IMR-90 (cell line): ENCODE data around the gene RPH3AL.

ENCODE experiments used
- BHLHE40 ChIP-seq: fragments of 150-350 bp; IDR thresholded peaks from 2 replicates; pipeline ENCODE4 v1.6.1; 2016; ENCODE audit warnings: mild to moderate bottlenecking, low read depth, low read length
- CEBPB ChIP-seq: IDR thresholded peaks from 2 replicates; pipeline ENCODE4 v1.6.1; 2012; ENCODE audit warnings: low read depth, low read length, improper control_type of control experiment
- CHD1 ChIP-seq: IDR thresholded peaks from 2 replicates; pipeline ENCODE4 v1.6.1; 2012; ENCODE audit warnings: low read depth, low read length, improper control_type of control experiment
- CTCF ChIP-seq: conservative IDR thresholded peaks from 2 replicates; pipeline ENCODE4 v1.5.1; 2012; ENCODE audit warnings: mild to moderate bottlenecking, low read depth, low read length, improper control_type of control experiment
- ELK1 ChIP-seq: fragments of 150-350 bp; IDR thresholded peaks from 2 replicates; pipeline ENCODE4 v1.6.1; 2016; ENCODE audit warnings: low read depth, mild to moderate bottlenecking, low read length, moderate library complexity, borderline replicate concordance
- MAFK ChIP-seq: IDR thresholded peaks from 2 replicates; pipeline ENCODE4 v1.6.1; 2012; ENCODE audit warnings: low read depth, low read length, improper control_type of control experiment
- MAZ ChIP-seq: IDR thresholded peaks from 2 replicates; pipeline ENCODE4 v1.6.1; 2012; ENCODE audit warnings: low read depth, mild to moderate bottlenecking, low read length, improper control_type of control experiment, moderate library complexity, borderline replicate concordance
- MXI1 ChIP-seq: IDR thresholded peaks from 2 replicates; pipeline ENCODE4 v1.6.1; 2012; ENCODE audit warnings: low read depth, mild to moderate bottlenecking, low read length, moderate library complexity, borderline replicate concordance
- NFE2L2 ChIP-seq: fragments of 150-350 bp; IDR thresholded peaks from 2 replicates; pipeline ENCODE4 v1.6.1; 2016; ENCODE audit warnings: low read depth, mild to moderate bottlenecking, low read length
- POLR2A ChIP-seq: IDR thresholded peaks from 2 replicates; pipeline ENCODE4 v1.6.1; 2012; ENCODE audit warnings: mild to moderate bottlenecking, low read depth, low read length
- RAD21 ChIP-seq: IDR thresholded peaks from 2 replicates; pipeline ENCODE4 v1.6.1; 2012; ENCODE audit warnings: low read length, improper control_type of control experiment
- RCOR1 ChIP-seq: IDR thresholded peaks from 2 replicates; pipeline ENCODE4 v1.6.1; 2012; ENCODE audit warnings: mild to moderate bottlenecking, low read length, improper control_type of control experiment; ENCODE audit not compliant: insufficient replicate concordance
- RFX5 ChIP-seq: IDR thresholded peaks from 2 replicates; pipeline ENCODE4 v1.8.0; 2012; ENCODE audit warnings: low read depth, mild to moderate bottlenecking, low read length, moderate library complexity
- USF2 ChIP-seq: fragments of 150-350 bp; IDR thresholded peaks from 2 replicates; pipeline ENCODE4 v1.6.1; 2017; ENCODE audit warnings: mild to moderate bottlenecking, antibody characterized with exemption, low read length, low read depth

GRCh38 chr17:183021-183420 lies 169.6 kb downstream of the RPH3AL start:
- TF ChIP-seq POLR2A (no peak), CTCF (no peak), BHLHE40 (no peak), ELK1 (no peak), MXI1 (no peak), RAD21 (no peak), CEBPB (no peak), MAZ (no peak), RFX5 (no peak), USF2 (no peak), NFE2L2 (no peak), RCOR1 (no peak), CHD1 (no peak), MAFK (no peak)
